Neural cell (in vitro differentiated cells): ENCODE measurements around the gene SIX3. TPM values are rescaled to one million over a fixed set of nuclear protein-coding genes. Genes with fewer than 3 reads are reported as not detected.

Experiments
- H2AFZ ChIP-seq: fragments of 200-600, 300-800 bp; sonication (generic), shearing (Covaris generic); 2 replicates; pipeline ENCODE4 v1.6.0; 2014; ENCODE audit warnings: low read depth, mild to moderate bottlenecking, antibody characterized with exemption, low read length, moderate library complexity
- H3F3A ChIP-seq: fragments of 200-600 bp; shearing (Covaris generic); 2 replicates; pipeline ENCODE4 v1.6.1; 2016; ENCODE audit warnings: mild to moderate bottlenecking, moderate library complexity, mixed read lengths, antibody characterized with exemption, low read length; ENCODE audit not compliant: insufficient read depth, poor library complexity, severe bottlenecking
- H3K27ac ChIP-seq: fragments of 200-600, 300-800 bp; sonication (generic), shearing (Covaris generic); 2 replicates; pipeline ENCODE4 v1.5.1; 2014; ENCODE audit warnings: mild to moderate bottlenecking, low read length, moderate library complexity
- H3K27me3 ChIP-seq: fragments of 300-800, 200-600 bp; sonication (generic), shearing (Covaris generic); 2 replicates; pipeline ENCODE4 v1.6.0; 2014; ENCODE audit warnings: mild to moderate bottlenecking, low read depth, low read length, moderate library complexity; ENCODE audit not compliant: insufficient read depth
- H3K36me3 ChIP-seq: fragments of 300-800, 200-600 bp; sonication (generic), shearing (Covaris generic); 2 replicates; pipeline ENCODE4 v1.5.1; 2014; ENCODE audit warnings: mild to moderate bottlenecking, antibody characterized with exemption, low read length, moderate library complexity; ENCODE audit not compliant: insufficient read depth
- H3K4me2 ChIP-seq: fragments of 300-800, 200-600 bp; sonication (generic), shearing (Covaris generic); 2 replicates; pipeline ENCODE4 v1.6.0; 2014; ENCODE audit warnings: mild to moderate bottlenecking, low read length
- H3K4me3 ChIP-seq: fragments of 300-800, 200-600 bp; sonication (generic), shearing (Covaris generic); 2 replicates; pipeline ENCODE4 v1.5.1; 2014; ENCODE audit warnings: mild to moderate bottlenecking, low read length, moderate library complexity
- H3K79me2 ChIP-seq: fragments of 200-600 bp; shearing (Covaris generic); replicated peaks from 2 replicates; pipeline ENCODE4 v1.6.0; 2014; ENCODE audit warnings: mild to moderate bottlenecking, low read length, moderate library complexity; ENCODE audit not compliant: insufficient read depth
- H3K9ac ChIP-seq: fragments of 300-800, 200-600 bp; sonication (generic), shearing (Covaris generic); 2 replicates; pipeline ENCODE4 v1.6.1; 2016; ENCODE audit warnings: mild to moderate bottlenecking, low read length, mixed read lengths
- H3K9me2 ChIP-seq: fragments of 200-600 bp; shearing (Covaris generic); 2 replicates; pipeline ENCODE4 v1.6.1; 2016; ENCODE audit warnings: mild to moderate bottlenecking, low read length, mixed read lengths; ENCODE audit not compliant: insufficient read depth
- H3K9me3 ChIP-seq: fragments of 200-600, 300-800 bp; sonication (generic), shearing (Covaris generic); 2 replicates; pipeline ENCODE4 v1.6.1; 2016; ENCODE audit warnings: mild to moderate bottlenecking, mixed run types, low read length, moderate library complexity, mixed read lengths
- H4K20me1 ChIP-seq: fragments of 200-600 bp; shearing (Covaris generic); 2 replicates; pipeline ENCODE4 v1.6.1; 2016; ENCODE audit warnings: mild to moderate bottlenecking, mixed run types; ENCODE audit not compliant: insufficient read depth
- EP300 ChIP-seq: fragments of 450-650 bp; conservative IDR thresholded peaks from 2 replicates; pipeline ENCODE4 v1.6.1; 2014; ENCODE audit warnings: antibody characterized with exemption, mild to moderate bottlenecking, moderate library complexity; ENCODE audit not compliant: poor library complexity, severe bottlenecking
- EZH2 ChIP-seq: fragments of 200-600, 300-800 bp; shearing (Covaris generic), sonication (generic); IDR thresholded peaks from 2 replicates; pipeline ENCODE4 v1.6.1; 2014; ENCODE audit warnings: antibody characterized with exemption, low read length, borderline replicate concordance, mild to moderate bottlenecking; ENCODE audit not compliant: insufficient read depth, poor library complexity, severe bottlenecking
- MXI1 ChIP-seq: fragments of 450-650 bp; conservative IDR thresholded peaks from 2 replicates; pipeline ENCODE4 v1.6.1; 2014; ENCODE audit warnings: antibody characterized with exemption, mild to moderate bottlenecking; ENCODE audit not compliant: poor library complexity, severe bottlenecking
- POLR2AphosphoS5 ChIP-seq: IDR thresholded peaks from 2 replicates; pipeline ENCODE4 v1.6.1; 2012
- RAD21 ChIP-seq: fragments of 450-650 bp; conservative IDR thresholded peaks from 2 replicates; pipeline ENCODE4 v1.6.1; 2014; ENCODE audit warnings: antibody characterized with exemption, mild to moderate bottlenecking, moderate library complexity
- SMC3 ChIP-seq: fragments of 450-650 bp; conservative IDR thresholded peaks from 2 replicates; pipeline ENCODE4 v1.6.1; 2014; ENCODE audit warnings: antibody characterized with exemption, mild to moderate bottlenecking, moderate library complexity; ENCODE audit not compliant: poor library complexity
- TAF1 ChIP-seq: IDR thresholded peaks from 2 replicates; pipeline ENCODE4 v1.6.1; 2012; ENCODE audit warnings: low read depth
- polyA plus RNA-seq: library from polyadenylated mRNA; depleted of rRNA; stranded (reverse); fragments of >200 nt; gene quantifications from 2 replicates; pipeline ENCODE4 v1.2.3, GENCODE V29; 2014
- TF ChIP-seq, protein P1 (sequence below): IDR thresholded peaks from 2 replicates; pipeline ENCODE4 v1.6.1; 2012; ENCODE audit warnings: borderline replicate concordance
- TF ChIP-seq, protein P2 (sequence below): fragments of 450-650 bp; IDR thresholded peaks from 2 replicates; pipeline ENCODE4 v1.5.1; 2014; ENCODE audit warnings: antibody characterized with exemption, mild to moderate bottlenecking, moderate library complexity; ENCODE audit not compliant: poor library complexity, severe bottlenecking

SIX3 gene
- polyA plus RNA-seq, 1 donor from 2014 or later, result 8.7 TPM

- H3K4me3 ChIP-seq, result no peak overlapping the region
- H4K20me1 ChIP-seq, result no peaks in the 10 kb centered on the region
- no peaks in the 10 kb centered on the region for H3K27me3 ChIP-seq
- no peaks in the 10 kb centered on the region for H3K79me2 ChIP-seq
- no peaks in the 10 kb centered on the region for H3K9me3 ChIP-seq
- H3K27ac ChIP-seq, result no peak overlapping the region
- H3K9me2 ChIP-seq, result no peaks in the 10 kb centered on the region
- no peaks in the 10 kb centered on the region for H3K36me3 ChIP-seq
- H3K9ac ChIP-seq, result no peak overlapping the region
- H3K4me2 ChIP-seq, result no peak overlapping the region
- TF ChIP-seq SMC3, result no peak
- no peak for TF ChIP-seq MXI1
- no peak for TF ChIP-seq EZH2
- no peak for TF ChIP-seq RAD21
- TF ChIP-seq TAF1, result no peak
- TF ChIP-seq, protein P1, sequence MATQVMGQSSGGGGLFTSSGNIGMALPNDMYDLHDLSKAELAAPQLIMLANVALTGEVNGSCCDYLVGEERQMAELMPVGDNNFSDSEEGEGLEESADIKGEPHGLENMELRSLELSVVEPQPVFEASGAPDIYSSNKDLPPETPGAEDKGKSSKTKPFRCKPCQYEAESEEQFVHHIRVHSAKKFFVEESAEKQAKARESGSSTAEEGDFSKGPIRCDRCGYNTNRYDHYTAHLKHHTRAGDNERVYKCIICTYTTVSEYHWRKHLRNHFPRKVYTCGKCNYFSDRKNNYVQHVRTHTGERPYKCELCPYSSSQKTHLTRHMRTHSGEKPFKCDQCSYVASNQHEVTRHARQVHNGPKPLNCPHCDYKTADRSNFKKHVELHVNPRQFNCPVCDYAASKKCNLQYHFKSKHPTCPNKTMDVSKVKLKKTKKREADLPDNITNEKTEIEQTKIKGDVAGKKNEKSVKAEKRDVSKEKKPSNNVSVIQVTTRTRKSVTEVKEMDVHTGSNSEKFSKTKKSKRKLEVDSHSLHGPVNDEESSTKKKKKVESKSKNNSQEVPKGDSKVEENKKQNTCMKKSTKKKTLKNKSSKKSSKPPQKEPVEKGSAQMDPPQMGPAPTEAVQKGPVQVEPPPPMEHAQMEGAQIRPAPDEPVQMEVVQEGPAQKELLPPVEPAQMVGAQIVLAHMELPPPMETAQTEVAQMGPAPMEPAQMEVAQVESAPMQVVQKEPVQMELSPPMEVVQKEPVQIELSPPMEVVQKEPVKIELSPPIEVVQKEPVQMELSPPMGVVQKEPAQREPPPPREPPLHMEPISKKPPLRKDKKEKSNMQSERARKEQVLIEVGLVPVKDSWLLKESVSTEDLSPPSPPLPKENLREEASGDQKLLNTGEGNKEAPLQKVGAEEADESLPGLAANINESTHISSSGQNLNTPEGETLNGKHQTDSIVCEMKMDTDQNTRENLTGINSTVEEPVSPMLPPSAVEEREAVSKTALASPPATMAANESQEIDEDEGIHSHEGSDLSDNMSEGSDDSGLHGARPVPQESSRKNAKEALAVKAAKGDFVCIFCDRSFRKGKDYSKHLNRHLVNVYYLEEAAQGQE, result no peak
- TF ChIP-seq, protein P2, sequence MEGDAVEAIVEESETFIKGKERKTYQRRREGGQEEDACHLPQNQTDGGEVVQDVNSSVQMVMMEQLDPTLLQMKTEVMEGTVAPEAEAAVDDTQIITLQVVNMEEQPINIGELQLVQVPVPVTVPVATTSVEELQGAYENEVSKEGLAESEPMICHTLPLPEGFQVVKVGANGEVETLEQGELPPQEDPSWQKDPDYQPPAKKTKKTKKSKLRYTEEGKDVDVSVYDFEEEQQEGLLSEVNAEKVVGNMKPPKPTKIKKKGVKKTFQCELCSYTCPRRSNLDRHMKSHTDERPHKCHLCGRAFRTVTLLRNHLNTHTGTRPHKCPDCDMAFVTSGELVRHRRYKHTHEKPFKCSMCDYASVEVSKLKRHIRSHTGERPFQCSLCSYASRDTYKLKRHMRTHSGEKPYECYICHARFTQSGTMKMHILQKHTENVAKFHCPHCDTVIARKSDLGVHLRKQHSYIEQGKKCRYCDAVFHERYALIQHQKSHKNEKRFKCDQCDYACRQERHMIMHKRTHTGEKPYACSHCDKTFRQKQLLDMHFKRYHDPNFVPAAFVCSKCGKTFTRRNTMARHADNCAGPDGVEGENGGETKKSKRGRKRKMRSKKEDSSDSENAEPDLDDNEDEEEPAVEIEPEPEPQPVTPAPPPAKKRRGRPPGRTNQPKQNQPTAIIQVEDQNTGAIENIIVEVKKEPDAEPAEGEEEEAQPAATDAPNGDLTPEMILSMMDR, result no peak
- TF ChIP-seq POLR2AphosphoS5, result no peak
- no peak for TF ChIP-seq EP300
- H3F3A ChIP-seq, result no peaks in the 10 kb centered on the region
- H2AFZ ChIP-seq, result no peak overlapping the region
Measured at GRCh38 chr2:44967727-44968432, 26.4 kb downstream of the SIX3 start.

GRCh38 chr2:44969936-44970335 is 28.4 kb downstream of the SIX3 start:
- Histone ChIP-seq H3K27ac (no peak overlapping the region), H3K4me3 (no peak overlapping the region), H3F3A (no peaks in the 10 kb centered on the region), H2AFZ (no peak overlapping the region), H3K9me3 (no peaks in the 10 kb centered on the region), H3K79me2 (no peaks in the 10 kb centered on the region), H3K9ac (no peak overlapping the region), H3K36me3 (no peaks in the 10 kb centered on the region), H3K4me2 (no peak overlapping the region), H3K27me3 (no peaks in the 10 kb centered on the region), H3K9me2 (no peaks in the 10 kb centered on the region), H4K20me1 (no peaks in the 10 kb centered on the region)
- no peak for TF ChIP-seq EZH2
